Body of pancreas (tissue), 4 donors: ENCODE data around the gene KIRREL2. TPM values are rescaled to one million over a fixed set of nuclear protein-coding genes. Genes with fewer than 3 reads are reported as not detected.
A peak's percentile ranks its signal among the peaks of the same experiment; 100 is the strongest.

Experiments used
- ATAC-seq: fragments of 150-250 bp; one replicate; pipeline ENCODE4 v1.9.1; 2016
- DNase-seq, 4 donors: peaks; one replicate each; pipeline ENCODE4 v3.0.0-alpha.2; 2019
- H3K27ac ChIP-seq, 4 donors: fragments of 200-600 bp; sonication (generic); 1 replicate in 3 of 4; 2 replicates in 1 of 4; pipeline versions ENCODE4 v1.5.1 to v1.6.1; 2016 to 2019; ENCODE audit warnings: mild to moderate bottlenecking in 1 of 4, mixed read lengths in 1 of 4, moderate library complexity in 1 of 4
- H3K27me3 ChIP-seq, 2 donors: fragments of 200-600 bp; sonication (generic); one replicate each; pipeline ENCODE4 v1.6.0; 2016; ENCODE audit warnings: mild to moderate bottlenecking in 1 of 2
- H3K36me3 ChIP-seq, 2 donors: fragments of 200-600 bp; sonication (generic); replicated peaks in 1 of 2; 2 replicates each; pipeline ENCODE4 v1.5.1; 2016; ENCODE audit warnings: low read depth in 2 of 2; ENCODE audit not compliant: insufficient read depth in 1 of 2
- H3K4me1 ChIP-seq: fragments of 200-600 bp; sonication (generic); one replicate; pipeline ENCODE4 v1.6.0; 2016
- H3K4me3 ChIP-seq, 2 donors: fragments of 200-600 bp; sonication (generic); 1 replicate in 1 of 2; 2 replicates in 1 of 2; pipeline ENCODE4 v1.5.1; 2016 to 2019
- H3K9me3 ChIP-seq, 3 donors: fragments of 200-600 bp; sonication (generic); 1 replicate in 2 of 3; 2 replicates in 1 of 3; pipeline ENCODE4 v1.5.1; 2016
- POLR2A ChIP-seq, 3 donors: fragments of 450-650 bp; IDR thresholded peaks; one replicate each; pipeline ENCODE4 v1.6.1; 2016; ENCODE audit warnings: antibody characterized with exemption in 3 of 3, mild to moderate bottlenecking in 2 of 3
- WGBS, 2 donors: methylation state at CpG; one replicate each; pipeline ENCODE4 v1.1.5; 2017; 5-methylcytosine and 5-hydroxymethylcytosine counted together
- intact Hi-C: fragments of 100-400 bp; cut with DNase I; formaldehyde crosslinking; loops from one replicate; pipeline ENCODE4 v1.15.1; 2023
- total RNA-seq, 2 donors: library from RNA; depleted of rRNA; stranded (reverse); fragments of >200 nt; gene quantifications; one replicate each; pipeline ENCODE4 v1.1.0, GENCODE V29; 2016
- TF ChIP-seq, protein P1 (sequence below), 7 experiments: fragments of 450-650 bp in 4 of 7; fragments of 200-600 bp in 3 of 7; sonication (generic) in 3 of 7; IDR thresholded peaks; one replicate each; pipeline ENCODE4 v1.5.1; 2016 to 2019; ENCODE audit warnings: antibody characterized with exemption in 7 of 7

Gene KIRREL2
- total RNA-seq, 2 donors from 2014 or later, result 42.5 to 75.5 TPM

- ATAC-seq (peak; percentile 41), DNase-seq (peak; percentile 47 to 78 (median 53))
- intact Hi-C loops, result no loop called here
- no peaks in the 10 kb centered on the region for H3K9me3 ChIP-seq
- no peak overlapping the region for H3K27ac ChIP-seq
- H3K36me3 ChIP-seq, result no peaks in the 10 kb centered on the region
- H3K4me1 ChIP-seq, result peaks cover 13% of the 10 kb centered on the region
- no peak overlapping the region for H3K4me3 ChIP-seq
- TF ChIP-seq, protein P1, sequence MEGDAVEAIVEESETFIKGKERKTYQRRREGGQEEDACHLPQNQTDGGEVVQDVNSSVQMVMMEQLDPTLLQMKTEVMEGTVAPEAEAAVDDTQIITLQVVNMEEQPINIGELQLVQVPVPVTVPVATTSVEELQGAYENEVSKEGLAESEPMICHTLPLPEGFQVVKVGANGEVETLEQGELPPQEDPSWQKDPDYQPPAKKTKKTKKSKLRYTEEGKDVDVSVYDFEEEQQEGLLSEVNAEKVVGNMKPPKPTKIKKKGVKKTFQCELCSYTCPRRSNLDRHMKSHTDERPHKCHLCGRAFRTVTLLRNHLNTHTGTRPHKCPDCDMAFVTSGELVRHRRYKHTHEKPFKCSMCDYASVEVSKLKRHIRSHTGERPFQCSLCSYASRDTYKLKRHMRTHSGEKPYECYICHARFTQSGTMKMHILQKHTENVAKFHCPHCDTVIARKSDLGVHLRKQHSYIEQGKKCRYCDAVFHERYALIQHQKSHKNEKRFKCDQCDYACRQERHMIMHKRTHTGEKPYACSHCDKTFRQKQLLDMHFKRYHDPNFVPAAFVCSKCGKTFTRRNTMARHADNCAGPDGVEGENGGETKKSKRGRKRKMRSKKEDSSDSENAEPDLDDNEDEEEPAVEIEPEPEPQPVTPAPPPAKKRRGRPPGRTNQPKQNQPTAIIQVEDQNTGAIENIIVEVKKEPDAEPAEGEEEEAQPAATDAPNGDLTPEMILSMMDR (IDR thresholded peaks at IDR 0.05), result peak; percentile 50 to 77 (median 71)
- no peak for TF ChIP-seq POLR2A (IDR thresholded peaks at IDR 0.05)
- H3K27me3 ChIP-seq, result no peaks in the 10 kb centered on the region
- WGBS, 2 donors, result 15 to 23% methylated on average over 8 of the region's 8 CpGs
Measured at GRCh38 chr19:35882114-35882832, 25.6 kb downstream of the KIRREL2 start.

DNA sequence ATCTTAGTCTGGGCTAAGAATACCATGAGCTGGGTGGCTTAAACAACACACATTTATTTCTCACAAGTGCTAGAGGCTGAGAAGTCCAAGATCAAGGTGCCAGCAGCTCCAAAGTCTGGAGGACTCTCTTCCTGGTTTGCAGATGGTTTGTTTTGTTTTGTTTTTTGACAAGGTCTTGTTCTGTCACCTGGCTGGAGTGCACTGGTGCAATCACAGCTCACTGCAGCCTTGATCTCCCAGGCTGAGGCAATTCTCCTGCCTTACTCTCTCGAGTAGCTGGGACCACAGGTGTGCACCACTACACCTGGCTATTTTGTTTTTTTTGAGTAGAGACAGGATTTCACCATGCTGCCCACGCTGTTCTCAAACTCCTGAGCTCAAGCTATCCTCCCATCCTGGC, 27.2 kb downstream of the KIRREL2 start:
- intact Hi-C loops, result no loop called here
- Histone ChIP-seq H3K27me3 (no peaks in the 10 kb centered on the region), H3K36me3 (peaks cover 0 to 2% of the 10 kb centered on the region in 2 donors), H3K4me3 (no peak overlapping the region), H3K9me3 (no peaks in the 10 kb centered on the region), H3K4me1 (peaks cover 11% of the 10 kb centered on the region), H3K27ac (no peak overlapping the region)
- no peak for TF ChIP-seq POLR2A (IDR thresholded peaks at IDR 0.05)
- TF ChIP-seq, protein P1 (IDR thresholded peaks at IDR 0.05), result no peak
- 25 to 61% methylated on average over 2 of the region's 2 CpGs for WGBS, 2 donors
- no peak for DNase-seq
- no peak for ATAC-seq

DNA sequence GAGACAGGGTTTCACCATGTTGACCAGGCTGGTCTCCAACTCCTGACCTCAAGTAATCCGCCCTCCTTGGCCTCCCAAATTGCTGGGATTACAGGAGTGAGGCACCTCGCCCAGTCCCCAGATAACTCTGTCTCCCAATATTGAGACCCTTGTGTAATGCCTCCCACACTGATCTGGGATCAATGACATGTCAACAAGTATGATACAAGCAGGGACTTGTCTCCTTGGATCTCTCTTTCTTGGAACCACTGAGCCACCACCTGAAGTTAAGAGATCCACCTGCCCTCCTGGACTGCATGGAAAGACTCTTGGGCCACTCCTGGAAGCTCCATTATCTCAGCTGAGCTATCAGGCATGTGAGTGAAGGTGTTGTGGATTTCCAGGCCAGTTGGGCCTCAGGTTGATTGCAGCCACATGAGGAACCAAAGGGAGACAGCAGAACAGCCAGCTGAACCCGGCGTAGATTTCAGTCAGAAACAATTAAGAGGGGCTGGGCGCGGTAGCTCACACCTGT, 28.6 kb downstream of the KIRREL2 start:
- Histone ChIP-seq H3K4me3 (no peak overlapping the region), H3K9me3 (no peaks in the 10 kb centered on the region), H3K27ac (no peak overlapping the region), H3K36me3 (peaks cover 4 to 12% of the 10 kb centered on the region in 2 donors), H3K27me3 (no peaks in the 10 kb centered on the region), H3K4me1 (no peaks in the 10 kb centered on the region)
- TF ChIP-seq POLR2A (IDR thresholded peaks at IDR 0.05), result no peak
- TF ChIP-seq, protein P1 (IDR thresholded peaks at IDR 0.05), result no peak
- intact Hi-C loops, result loop anchor here (5.0 kb wide), 1 partner anchor 42 kb away; no protein-coding TSS in a partner anchor
- DNase-seq (no peak), ATAC-seq (no peak)
- 91 to 94% methylated on average over 6 of the region's 6 CpGs for WGBS, 2 donors

DNA sequence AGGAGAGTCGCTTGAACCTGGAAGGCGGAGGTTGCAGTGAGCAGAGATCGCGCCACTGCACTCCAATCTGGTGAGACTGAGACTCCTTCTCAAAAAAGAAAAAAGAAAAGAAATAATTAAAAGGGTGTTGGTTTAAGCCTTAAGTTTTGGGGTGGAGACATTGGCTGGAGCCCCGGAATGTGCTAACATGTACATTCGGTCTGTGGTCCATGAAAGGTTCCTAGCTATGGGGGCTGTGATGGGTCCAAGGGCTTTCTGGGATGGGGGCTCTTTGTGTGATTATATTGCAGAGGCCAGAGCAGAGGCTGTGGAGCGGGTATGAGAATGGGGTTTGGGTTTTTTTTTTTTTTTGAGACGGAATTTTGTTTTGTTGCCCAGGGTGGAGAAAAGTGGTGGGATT, 29.2 kb downstream of the KIRREL2 start:
- Histone ChIP-seq H3K4me3 (no peak overlapping the region), H3K4me1 (no peaks in the 10 kb centered on the region), H3K27ac (no peak overlapping the region), H3K27me3 (no peaks in the 10 kb centered on the region), H3K9me3 (no peaks in the 10 kb centered on the region), H3K36me3 (peaks cover 4 to 12% of the 10 kb centered on the region in 2 donors)
- no peak for ATAC-seq
- 94 to 95% methylated on average over 6 to 7 of the region's 8 CpGs for WGBS, 2 donors
- intact Hi-C loops, result loop anchor here (5.0 kb wide), 1 partner anchor 41 kb away; no protein-coding TSS in a partner anchor
- no peak for TF ChIP-seq POLR2A (IDR thresholded peaks at IDR 0.05)
- TF ChIP-seq, protein P1 (IDR thresholded peaks at IDR 0.05), result no peak
- DNase-seq, result no peak
